ENCODE measurements around the gene SELENOH. TPM values are rescaled to one million over a fixed set of nuclear protein-coding genes. Genes with fewer than 3 reads are reported as not detected.
A peak's percentile ranks its signal among the peaks of the same experiment; 100 is the strongest.

The SELENOH gene
- total RNA-seq, 2 experiments from 2014 or later, result 48.0 to 48.5 TPM

DNA sequence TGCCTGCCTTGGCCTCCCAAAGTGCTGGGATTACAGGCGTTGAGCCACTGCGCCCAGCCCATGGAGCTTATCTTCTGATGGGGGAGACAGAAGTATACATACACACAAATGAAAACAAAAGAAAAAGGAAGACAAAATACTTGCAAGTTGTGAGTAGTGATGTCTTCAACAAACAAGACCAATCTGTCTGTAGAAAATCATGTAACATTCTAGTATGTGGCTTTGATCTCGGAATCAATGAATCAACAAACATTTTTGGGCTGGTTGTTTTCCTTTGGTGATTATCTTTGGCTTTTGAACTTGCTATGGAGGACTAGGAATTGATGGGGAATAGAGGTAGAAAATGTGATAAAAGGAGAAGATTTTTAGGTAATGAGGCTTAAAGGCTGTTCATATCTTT lies 16.9 kb downstream of the SELENOH start:
- Mint-ChIP-seq H3K27me3 (no peaks in the 10 kb centered on the region), H3K36me3 (ENCODE audit: low read depth) (no peaks in the 10 kb centered on the region)
- no peak for ATAC-seq (ENCODE audit: poor library complexity)

DNA sequence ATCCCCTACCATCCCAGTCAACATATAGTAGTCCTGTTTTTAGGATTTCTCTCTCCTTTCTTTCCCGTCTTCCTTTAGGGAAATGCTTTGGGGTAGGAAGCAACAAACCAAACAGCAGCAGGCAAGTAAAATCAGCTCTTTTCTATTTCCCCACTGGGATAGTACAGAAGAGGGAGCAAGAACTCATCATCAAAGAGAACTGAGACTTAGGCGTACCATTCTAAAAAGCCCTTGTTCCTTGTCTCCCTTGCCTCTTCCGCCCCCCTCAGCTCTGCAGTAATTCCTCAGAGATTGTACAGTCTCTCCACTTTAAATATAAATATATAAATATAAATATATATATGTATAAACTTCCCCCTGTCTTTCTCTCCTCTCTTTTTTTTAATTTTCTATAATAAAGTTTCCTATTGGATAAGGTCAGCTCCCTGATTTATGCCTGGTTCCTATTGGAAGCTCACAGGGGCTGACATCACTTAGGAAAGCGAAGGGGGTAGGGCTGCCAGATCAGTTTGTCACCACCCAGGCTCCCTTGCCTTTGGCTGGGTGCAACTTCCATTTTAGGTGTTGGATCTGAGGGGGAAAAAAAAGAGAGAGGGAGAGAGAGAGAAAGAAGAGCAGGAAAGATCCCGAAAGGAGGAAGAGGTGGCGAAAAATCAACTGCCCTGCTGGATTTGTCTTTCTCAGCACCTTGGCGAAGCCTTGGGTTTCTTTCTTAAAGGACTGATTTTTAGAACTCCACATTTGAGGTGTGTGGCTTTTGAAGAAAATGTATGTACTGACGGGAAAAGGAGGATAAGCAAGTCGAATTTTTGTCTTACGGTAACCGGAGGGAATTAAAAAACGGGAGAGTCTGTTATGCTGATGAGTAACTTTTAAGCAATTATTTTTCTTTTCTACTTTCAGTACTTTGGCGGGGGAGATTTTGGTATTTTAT lies 20.3 kb downstream of the SELENOH start, which contains the start of gene CTNND1:
TSS of gene CTNND1 (plus strand) at position 502 of the 934 bp plus-strand sequence. CDS start 29,677 bp downstream, outside the sequence.
- Histone ChIP-seq H3K4me3 (ENCODE audit: low read length) (peak within 1 kb of the TSS; percentile 2), H3K9me3 (ENCODE audit: control insufficient read depth in 1 of 2, insufficient read depth in 1 of 2, low read length in 2 of 2) (no peaks in the 10 kb centered on the region), H3K27ac (ENCODE audit: low read depth in 1 of 2, low read length in 2 of 2) (no peak within 1 kb of the TSS), H3K4me1 (ENCODE audit: insufficient read depth, low read length) (no peaks in the 10 kb centered on the region), H3K27me3 (ENCODE audit: control insufficient read depth in 1 of 2, insufficient read depth in 2 of 2, low read length in 2 of 2) (no peaks in the 10 kb centered on the region), H3K36me3 (ENCODE audit: insufficient read depth, low read length) (no peaks in the 10 kb centered on the region)
- intact Hi-C loops (cut with DNase I, micrococcal nuclease), result no loop called here
- no peak for ATAC-seq (ENCODE audit: poor library complexity)
- TF ChIP-seq, protein P1, sequence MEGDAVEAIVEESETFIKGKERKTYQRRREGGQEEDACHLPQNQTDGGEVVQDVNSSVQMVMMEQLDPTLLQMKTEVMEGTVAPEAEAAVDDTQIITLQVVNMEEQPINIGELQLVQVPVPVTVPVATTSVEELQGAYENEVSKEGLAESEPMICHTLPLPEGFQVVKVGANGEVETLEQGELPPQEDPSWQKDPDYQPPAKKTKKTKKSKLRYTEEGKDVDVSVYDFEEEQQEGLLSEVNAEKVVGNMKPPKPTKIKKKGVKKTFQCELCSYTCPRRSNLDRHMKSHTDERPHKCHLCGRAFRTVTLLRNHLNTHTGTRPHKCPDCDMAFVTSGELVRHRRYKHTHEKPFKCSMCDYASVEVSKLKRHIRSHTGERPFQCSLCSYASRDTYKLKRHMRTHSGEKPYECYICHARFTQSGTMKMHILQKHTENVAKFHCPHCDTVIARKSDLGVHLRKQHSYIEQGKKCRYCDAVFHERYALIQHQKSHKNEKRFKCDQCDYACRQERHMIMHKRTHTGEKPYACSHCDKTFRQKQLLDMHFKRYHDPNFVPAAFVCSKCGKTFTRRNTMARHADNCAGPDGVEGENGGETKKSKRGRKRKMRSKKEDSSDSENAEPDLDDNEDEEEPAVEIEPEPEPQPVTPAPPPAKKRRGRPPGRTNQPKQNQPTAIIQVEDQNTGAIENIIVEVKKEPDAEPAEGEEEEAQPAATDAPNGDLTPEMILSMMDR (IDR thresholded peaks at IDR 0.05), result no peak
- ChIA-PET CTCF (interaction anchor here (0.6 to 1.7 kb wide), 2 partner anchors 39 to 1725 kb away, joined by 3 to 6 read pairs; no protein-coding TSS in a partner anchor), POLR2A (interaction anchor here (1.0 to 1.7 kb wide), 3 partner anchors 17 to 20 kb away, joined by 3 to 5 read pairs (median 5); partner anchors contain the start of gene SELENOH)
- no peak within 1 kb of the TSS for H3K27ac Mint-ChIP-seq
- peaks cover 27% of the 10 kb centered on the region for H3K4me1 Mint-ChIP-seq (ENCODE audit: low read depth)
- peak within 1 kb of the TSS; percentile 26 for H3K4me3 Mint-ChIP-seq
- no peaks in the 10 kb centered on the region for H3K9me3 Mint-ChIP-seq
- no peaks in the 10 kb centered on the region for H3K36me3 Mint-ChIP-seq (ENCODE audit: low read depth)
- DNase-seq, result peak in 3 of 14 experiments; percentile 6 to 50 (median 50)
- H3K27me3 Mint-ChIP-seq, result no peaks in the 10 kb centered on the region

More for the DNA sequence above, 16.9 kb downstream of the SELENOH start:
- POLR2A ChIA-PET, result no interaction called here
- H3K27ac ChIP-seq (ENCODE audit: low read depth in 1 of 2, low read length in 2 of 2), result no peak overlapping the region
- no peak overlapping the region for H3K4me3 Mint-ChIP-seq
- H3K9me3 ChIP-seq (ENCODE audit: control insufficient read depth in 1 of 2, insufficient read depth in 1 of 2, low read length in 2 of 2), result peaks cover 0 to under 1% of the 10 kb centered on the region in 2 experiments
- intact Hi-C loops (cut with DNase I, micrococcal nuclease), result no loop called here
- no peaks in the 10 kb centered on the region for H3K9me3 Mint-ChIP-seq
- no peak for DNase-seq
- no peaks in the 10 kb centered on the region for H3K4me1 ChIP-seq (ENCODE audit: insufficient read depth, low read length)
- CTCF ChIA-PET, result interaction anchor here (2.3 kb wide), 1 partner anchor 43 kb away, joined by 10 read pairs; no protein-coding TSS in a partner anchor
- H3K36me3 ChIP-seq (ENCODE audit: insufficient read depth, low read length), result no peaks in the 10 kb centered on the region
- H3K27ac Mint-ChIP-seq, result no peak overlapping the region
- H3K4me1 Mint-ChIP-seq (ENCODE audit: low read depth), result peaks cover 16% of the 10 kb centered on the region
- TF ChIP-seq, protein P1 (IDR thresholded peaks at IDR 0.05), result no peak
- no peaks in the 10 kb centered on the region for H3K27me3 ChIP-seq (ENCODE audit: control insufficient read depth in 1 of 2, insufficient read depth in 2 of 2, low read length in 2 of 2)
- no peak overlapping the region for H3K4me3 ChIP-seq (ENCODE audit: low read length)

DNA sequence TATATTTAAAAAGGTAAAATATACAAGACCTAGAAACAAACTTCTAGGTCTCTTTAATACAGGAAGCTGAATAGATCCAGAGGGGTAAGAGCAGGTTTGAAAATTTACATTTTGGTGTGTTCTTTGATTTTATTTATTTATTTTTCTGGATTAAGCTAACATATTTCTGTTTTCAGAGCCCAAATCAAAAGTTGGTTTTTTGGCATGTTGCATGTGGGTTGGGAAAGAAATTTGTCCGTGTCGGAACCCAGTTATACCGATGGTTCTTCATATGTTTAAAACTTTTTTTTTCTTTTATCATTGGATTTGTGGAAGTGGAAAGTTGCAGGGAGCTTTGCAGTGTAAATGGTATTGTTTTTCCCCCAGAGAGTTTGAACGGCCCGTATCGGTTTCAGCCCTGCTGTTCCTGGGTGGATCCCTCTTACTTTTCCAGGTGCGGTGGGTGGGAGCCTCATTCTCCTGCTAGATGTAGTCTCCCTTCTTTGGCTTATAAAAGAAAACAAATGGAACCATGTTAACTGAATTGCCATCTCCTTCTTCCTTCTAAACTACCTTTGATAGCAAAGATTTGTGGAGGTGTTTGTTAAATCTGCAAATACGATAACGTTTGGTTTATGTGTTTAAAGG lies 21.1 kb downstream of the SELENOH start:
- H3K9me3 ChIP-seq (ENCODE audit: control insufficient read depth in 1 of 2, insufficient read depth in 1 of 2, low read length in 2 of 2), result no peaks in the 10 kb centered on the region
- intact Hi-C loops (cut with DNase I, micrococcal nuclease), result no loop called here
- H3K4me1 ChIP-seq (ENCODE audit: insufficient read depth, low read length), result no peaks in the 10 kb centered on the region
- H3K27me3 ChIP-seq (ENCODE audit: control insufficient read depth in 1 of 2, insufficient read depth in 2 of 2, low read length in 2 of 2), result no peaks in the 10 kb centered on the region
- H3K27me3 Mint-ChIP-seq, result no peaks in the 10 kb centered on the region
- ChIA-PET CTCF (interaction anchor here (1.7 kb wide), 1 partner anchor 38 kb away, joined by 6 read pairs; no protein-coding TSS in a partner anchor), POLR2A (interaction anchor here (1.5 to 1.7 kb wide), 2 partner anchors 21 to 38 kb away, joined by 3 to 5 read pairs; partner anchors contain the start of gene SELENOH)
- peaks cover 27% of the 10 kb centered on the region for H3K4me1 Mint-ChIP-seq (ENCODE audit: low read depth)
- peak overlapping the region; percentile 2 for H3K4me3 ChIP-seq (ENCODE audit: low read length)
- H3K36me3 ChIP-seq (ENCODE audit: insufficient read depth, low read length), result no peaks in the 10 kb centered on the region
- no peak for DNase-seq
- H3K4me3 Mint-ChIP-seq, result peak overlapping the region; percentile 15
- no peak overlapping the region for H3K27ac Mint-ChIP-seq
- H3K36me3 Mint-ChIP-seq (ENCODE audit: low read depth), result no peaks in the 10 kb centered on the region
- no peak overlapping the region for H3K27ac ChIP-seq (ENCODE audit: low read depth in 1 of 2, low read length in 2 of 2)
- no peak for ATAC-seq (ENCODE audit: poor library complexity)
- no peaks in the 10 kb centered on the region for H3K9me3 Mint-ChIP-seq
- TF ChIP-seq, protein P1 (IDR thresholded peaks at IDR 0.05), result no peak

Measured in CD4-positive, alpha-beta T cell (primary cell).